HG02981 (cell line): ENCODE measurements around the gene EFNB1.

Experiments
- ATAC-seq: cut with Tn5 transposase; IDR thresholded peaks from one replicate; pipeline ENCODE4 v1.9.1; 2021; ENCODE audit warnings: mild to moderate bottlenecking, moderate library complexity; ENCODE audit not compliant: unreplicated experiment

EFNB1 gene

GRCh38 chrX:68827256-68827655 lies 1.6 kb upstream of the EFNB1 start:
- ATAC-seq: no peak

GRCh38 chrX:68827848-68828624 lies 785 bp upstream of the EFNB1 start:
- no peak for ATAC-seq

GRCh38 chrX:68829582-68830418 lies 979 bp downstream of the EFNB1 start:
- no peak for ATAC-seq

- ATAC-seq: no peak
Measured at GRCh38 chrX:68830419-68831404, 1.9 kb downstream of the EFNB1 start.

GRCh38 chrX:68831405-68832100 lies 2.7 kb downstream of the EFNB1 start:
- ATAC-seq: no peak

DNA sequence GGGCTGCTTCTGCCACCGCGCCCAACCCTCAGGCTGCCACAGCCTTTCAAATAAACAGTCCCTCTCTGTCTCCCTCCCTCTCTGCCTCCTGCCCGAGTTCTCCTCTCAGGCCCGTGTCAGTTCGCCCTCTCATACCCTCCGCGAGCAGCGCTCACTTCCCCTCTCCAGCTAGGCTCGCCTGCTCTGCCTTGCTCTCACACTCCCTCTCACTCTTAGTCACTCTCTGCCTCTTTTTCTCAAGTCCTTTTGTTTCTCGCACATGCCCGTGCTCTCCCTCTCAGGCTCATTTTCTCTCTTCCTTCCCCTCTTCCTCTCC lies 3.2 kb downstream of the EFNB1 start:
- ATAC-seq: peak; percentile 39

- ATAC-seq: no peak
Measured at GRCh38 chrX:68832516-68833447, 4.0 kb downstream of the EFNB1 start.

GRCh38 chrX:68833448-68833805 lies 4.6 kb downstream of the EFNB1 start:
- no peak for ATAC-seq

DNA sequence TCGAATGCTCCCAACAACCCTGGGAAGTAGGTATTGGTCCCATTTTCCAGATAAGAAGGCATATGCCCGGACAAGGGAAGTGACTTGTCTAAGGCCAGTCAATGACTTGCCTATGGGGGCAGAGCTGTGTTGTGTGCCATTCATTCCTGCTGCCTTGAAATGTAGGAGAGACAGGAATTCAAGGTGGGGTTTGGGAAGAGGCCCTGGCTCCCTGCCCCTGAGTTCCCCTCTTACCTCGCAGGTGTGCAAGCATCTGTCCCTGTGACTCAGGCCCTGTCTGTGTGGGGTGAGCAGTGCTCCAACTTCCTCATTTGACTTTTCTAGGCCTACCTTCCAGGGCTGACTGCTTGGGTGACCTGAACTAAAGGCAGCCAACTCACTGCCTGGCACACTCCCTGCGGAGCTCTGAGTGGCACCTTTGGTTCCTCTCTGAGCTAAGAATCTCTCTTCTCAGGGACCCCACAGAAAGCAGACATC lies 5.1 kb downstream of the EFNB1 start:
- ATAC-seq: no peak

- ATAC-seq: no peak
Measured at GRCh38 chrX:68834371-68835103, 5.7 kb downstream of the EFNB1 start.

DNA sequence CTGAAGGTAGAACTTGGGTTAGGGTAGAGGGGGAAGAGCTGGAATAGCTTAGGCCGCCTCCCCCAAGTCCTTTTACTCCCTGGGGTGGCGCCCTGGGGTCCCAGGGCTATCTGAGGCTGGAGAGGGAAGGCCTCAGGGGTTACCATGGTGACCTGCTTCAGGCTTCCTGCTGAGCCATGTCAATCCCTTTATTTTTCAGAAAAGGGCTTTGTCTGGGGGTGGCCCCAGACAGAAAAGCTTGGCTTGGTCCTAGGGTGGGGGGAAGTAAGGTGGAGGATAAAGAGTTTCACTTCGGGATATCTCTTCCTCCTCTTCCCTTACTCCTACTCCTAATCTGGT lies 6.3 kb downstream of the EFNB1 start:
- no peak for ATAC-seq

- ATAC-seq: no peak
Measured at GRCh38 chrX:68835468-68835867, 6.6 kb downstream of the EFNB1 start.

DNA sequence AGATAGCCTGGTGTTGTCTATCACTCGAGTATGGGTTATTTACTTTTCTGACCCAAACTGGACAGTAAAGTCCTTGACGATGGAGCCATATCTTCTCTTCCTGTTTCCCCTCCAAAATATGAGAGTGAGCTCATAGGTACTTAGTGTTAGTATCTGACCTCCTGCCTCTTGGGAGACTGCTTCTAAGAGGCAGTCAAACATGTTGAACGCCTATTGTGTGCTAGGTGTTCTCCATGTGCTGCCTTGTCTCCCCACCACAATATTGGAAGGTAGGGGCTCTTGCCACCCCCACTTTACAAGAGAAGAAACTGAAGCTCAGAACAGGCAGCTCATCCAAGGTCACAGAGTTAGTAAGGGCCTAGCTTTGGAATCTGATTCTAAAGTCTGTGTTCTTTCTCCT lies 8.3 kb downstream of the EFNB1 start:
- no peak for ATAC-seq

GRCh38 chrX:68838571-68838910 lies 9.7 kb downstream of the EFNB1 start:
- no peak for ATAC-seq

GRCh38 chrX:68839771-68840170 lies 10.9 kb downstream of the EFNB1 start:
- no peak for ATAC-seq

DNA sequence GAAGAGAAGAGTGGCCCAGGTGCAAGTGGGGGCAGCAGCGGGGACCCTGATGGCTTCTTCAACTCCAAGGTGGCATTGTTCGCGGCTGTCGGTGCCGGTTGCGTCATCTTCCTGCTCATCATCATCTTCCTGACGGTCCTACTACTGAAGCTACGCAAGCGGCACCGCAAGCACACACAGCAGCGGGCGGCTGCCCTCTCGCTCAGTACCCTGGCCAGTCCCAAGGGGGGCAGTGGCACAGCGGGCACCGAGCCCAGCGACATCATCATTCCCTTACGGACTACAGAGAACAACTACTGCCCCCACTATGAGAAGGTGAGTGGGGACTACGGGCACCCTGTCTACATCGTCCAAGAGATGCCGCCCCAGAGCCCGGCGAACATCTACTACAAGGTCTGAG lies 11.4 kb downstream of the EFNB1 start:
- ATAC-seq: no peak

GRCh38 chrX:68841251-68842049 lies 12.6 kb downstream of the EFNB1 start:
- no peak for ATAC-seq

DNA sequence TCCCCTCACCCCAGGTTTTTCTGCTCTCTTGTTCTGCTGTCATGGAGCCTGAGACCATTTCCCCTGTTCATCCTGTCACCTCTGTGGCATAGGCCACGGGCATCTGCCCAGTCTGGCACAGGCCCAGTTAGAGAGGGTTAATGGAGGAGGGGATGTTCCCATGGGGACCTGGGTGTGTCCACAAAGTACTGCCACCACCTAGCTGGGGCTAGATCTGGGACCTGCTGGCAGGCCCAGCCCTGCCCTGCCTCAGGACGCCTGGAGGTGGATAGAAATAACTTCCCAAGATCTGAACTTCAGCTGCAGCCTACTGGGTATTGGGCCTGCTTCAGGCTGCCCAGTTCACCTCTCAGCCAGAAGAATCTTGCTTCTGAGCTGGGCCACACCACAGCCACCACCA lies 13.5 kb downstream of the EFNB1 start:
- no peak for ATAC-seq
